GM23338 (cell line): ENCODE results near the gene PPP2R5A.

ENCODE experiments used
- CTCF ChIP-seq, 2 experiments: fragments of 200-600 bp in 1 of 2; sonication (generic) in 1 of 2; conservative IDR thresholded peaks; 2 replicates each; pipeline versions ENCODE4 v1.5.1 to v1.6.1; 2016 to 2017; ENCODE audit warnings: antibody characterized with exemption in 2 of 2, low read depth in 2 of 2, mild to moderate bottlenecking in 2 of 2, moderate library complexity in 1 of 2
- ETS1 ChIP-seq: IDR thresholded peaks from 2 replicates; pipeline ENCODE4 v1.6.1; 2016; ENCODE audit warnings: antibody characterized with exemption
- EZH2 ChIP-seq: fragments of 200-600 bp; sonication (generic); IDR thresholded peaks from one replicate; pipeline ENCODE4 v1.8.0; 2017; ENCODE audit warnings: antibody characterized with exemption, mild to moderate bottlenecking, low read depth; ENCODE audit not compliant: unreplicated experiment
- EZH2phosphoT487 ChIP-seq: fragments of 200-600 bp; sonication (generic); IDR thresholded peaks from one replicate; pipeline ENCODE4 v1.8.1; 2018; ENCODE audit warnings: antibody characterized with exemption; ENCODE audit not compliant: unreplicated experiment
- REST ChIP-seq: IDR thresholded peaks from one replicate; pipeline ENCODE4 v1.6.1; 2018; ENCODE audit warnings: antibody characterized with exemption; ENCODE audit not compliant: unreplicated experiment

- no peak for TF ChIP-seq CTCF (conservative IDR thresholded peaks at IDR 0.05; ENCODE audit: low read depth in 2 of 2)
- TF ChIP-seq REST = no peak
- no peak for TF ChIP-seq ETS1
- no peak for TF ChIP-seq EZH2phosphoT487
- no peak for TF ChIP-seq EZH2
Measured at GRCh38 chr1:212295579-212295978, 10.4 kb downstream of the PPP2R5A start.
